Mesothelial cell of epicardium (in vitro differentiated cells): ENCODE results near the gene GPBAR1. TPM values are rescaled to one million over a fixed set of nuclear protein-coding genes. Genes with fewer than 3 reads are reported as not detected.

Experiments
- DNase-seq, 2 experiments: peaks; one replicate each; pipeline ENCODE4 v3.0.0; 2021; ENCODE audit warnings: low spot score in 2 of 2; ENCODE audit not compliant: unreplicated experiment in 2 of 2
- H3K27ac Mint-ChIP-seq: 2 replicates; pipeline ENCODE4 v1.8.0; 2021; ENCODE audit warnings: mixed read lengths
- H3K27me3 Mint-ChIP-seq: 2 replicates; pipeline ENCODE4 v1.8.0; 2021; ENCODE audit warnings: low read depth, mixed read lengths
- H3K36me3 Mint-ChIP-seq: 2 replicates; pipeline ENCODE4 v1.8.0; 2021; ENCODE audit warnings: mixed read lengths
- H3K4me1 Mint-ChIP-seq: 2 replicates; pipeline ENCODE4 v1.8.0; 2021; ENCODE audit warnings: mixed read lengths
- H3K4me3 Mint-ChIP-seq: 2 replicates; pipeline ENCODE4 v1.8.0; 2021; ENCODE audit warnings: mild to moderate bottlenecking, moderate library complexity, mixed read lengths
- H3K9me3 Mint-ChIP-seq: 2 replicates; pipeline ENCODE4 v1.8.0; 2021; ENCODE audit warnings: mixed read lengths
- CTCF ChIP-seq: fragments of 200-600 bp; sonication (generic); IDR thresholded peaks from one replicate; pipeline ENCODE4 v1.5.0; 2021; ENCODE audit warnings: antibody characterized with exemption; ENCODE audit not compliant: unreplicated experiment
- total RNA-seq: library from RNA; stranded (reverse); gene quantifications from 3 replicates; pipeline ENCODE4 v1.2.1, GENCODE V29; 2021

GPBAR1 gene
- total RNA-seq, 1 donor from 2014 or later = 0.78 TPM

DNA sequence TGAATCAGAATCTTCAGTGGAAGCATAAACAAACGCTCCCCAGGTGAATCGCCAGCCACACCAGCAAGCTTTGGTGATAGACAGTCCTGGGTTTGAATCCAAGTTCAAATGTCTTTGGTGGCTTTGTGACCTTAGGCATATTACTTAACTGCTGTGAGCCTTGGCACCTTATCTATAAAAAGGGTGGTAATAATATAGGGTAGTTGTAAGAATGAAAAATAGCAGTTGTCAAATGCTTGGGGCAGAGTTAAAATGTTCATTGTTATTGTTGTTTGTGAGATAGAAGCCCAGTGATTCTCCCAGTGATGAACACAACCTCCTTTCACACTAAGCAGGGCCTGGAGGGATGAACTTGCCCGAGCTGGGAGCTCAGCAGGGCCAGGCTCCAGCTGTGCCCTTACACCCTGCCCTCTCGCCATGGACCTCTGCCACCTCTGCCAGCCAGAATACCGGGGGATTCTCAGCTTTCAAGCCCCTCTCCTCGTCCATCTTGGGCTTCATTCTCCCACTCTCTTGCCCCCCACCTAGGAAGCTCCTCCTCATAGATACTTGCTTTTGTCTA lies 37.6 kb downstream of the GPBAR1 start:
- Mint-ChIP-seq H3K27ac (peak overlapping the region; percentile 55), H3K4me1 (peaks cover 44% of the 10 kb centered on the region), H3K27me3 (no peaks in the 10 kb centered on the region), H3K36me3 (no peaks in the 10 kb centered on the region), H3K9me3 (no peaks in the 10 kb centered on the region), H3K4me3 (no peak overlapping the region)
- no peak for TF ChIP-seq CTCF
- no peak for DNase-seq

DNA sequence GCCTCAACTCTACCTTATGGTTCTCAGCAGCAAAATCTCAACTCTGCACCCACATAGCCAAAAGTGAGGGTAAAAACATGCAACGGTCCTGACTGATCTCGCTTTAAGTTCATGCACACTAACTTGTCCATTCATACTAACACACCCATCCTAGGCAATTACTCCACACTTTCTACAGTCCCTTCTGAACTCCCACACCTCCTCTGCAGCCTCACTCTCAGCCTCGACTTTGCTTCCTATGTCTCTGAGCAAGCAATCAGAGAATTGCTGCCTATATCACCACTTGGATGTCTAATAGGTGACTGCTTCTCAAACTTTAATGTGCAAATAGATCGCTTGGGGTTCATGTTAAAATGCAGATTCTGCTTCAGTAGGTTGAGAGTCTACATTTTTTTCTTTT lies 39.3 kb downstream of the GPBAR1 start:
- DNase-seq = no peak
- Mint-ChIP-seq H3K4me3 (no peak overlapping the region), H3K36me3 (no peaks in the 10 kb centered on the region), H3K9me3 (no peaks in the 10 kb centered on the region), H3K4me1 (peaks cover 31% of the 10 kb centered on the region), H3K27ac (no peak overlapping the region), H3K27me3 (no peaks in the 10 kb centered on the region)
- TF ChIP-seq CTCF = no peak

- Mint-ChIP-seq H3K9me3 (no peaks in the 10 kb centered on the region), H3K4me3 (no peak overlapping the region)
Observed at GRCh38 chr2:218301176-218301819, 40.5 kb downstream of the GPBAR1 start.

GRCh38 chr2:218305383-218305782 lies 44.6 kb downstream of the GPBAR1 start:
- DNase-seq = no peak
- Mint-ChIP-seq H3K27ac (peak overlapping the region; percentile 34), H3K9me3 (no peaks in the 10 kb centered on the region), H3K4me1 (peaks cover 12% of the 10 kb centered on the region), H3K4me3 (no peak overlapping the region), H3K36me3 (no peaks in the 10 kb centered on the region), H3K27me3 (no peaks in the 10 kb centered on the region)
- no peak for TF ChIP-seq CTCF

More at GRCh38 chr2:218301176-218301819, 40.5 kb downstream of the GPBAR1 start:
- Mint-ChIP-seq H3K4me1 (peaks cover 24% of the 10 kb centered on the region), H3K36me3 (no peaks in the 10 kb centered on the region), H3K27ac (no peak overlapping the region), H3K27me3 (no peaks in the 10 kb centered on the region)
- TF ChIP-seq CTCF = peak; percentile 99
- DNase-seq = peak; percentile 63 to 89

DNA sequence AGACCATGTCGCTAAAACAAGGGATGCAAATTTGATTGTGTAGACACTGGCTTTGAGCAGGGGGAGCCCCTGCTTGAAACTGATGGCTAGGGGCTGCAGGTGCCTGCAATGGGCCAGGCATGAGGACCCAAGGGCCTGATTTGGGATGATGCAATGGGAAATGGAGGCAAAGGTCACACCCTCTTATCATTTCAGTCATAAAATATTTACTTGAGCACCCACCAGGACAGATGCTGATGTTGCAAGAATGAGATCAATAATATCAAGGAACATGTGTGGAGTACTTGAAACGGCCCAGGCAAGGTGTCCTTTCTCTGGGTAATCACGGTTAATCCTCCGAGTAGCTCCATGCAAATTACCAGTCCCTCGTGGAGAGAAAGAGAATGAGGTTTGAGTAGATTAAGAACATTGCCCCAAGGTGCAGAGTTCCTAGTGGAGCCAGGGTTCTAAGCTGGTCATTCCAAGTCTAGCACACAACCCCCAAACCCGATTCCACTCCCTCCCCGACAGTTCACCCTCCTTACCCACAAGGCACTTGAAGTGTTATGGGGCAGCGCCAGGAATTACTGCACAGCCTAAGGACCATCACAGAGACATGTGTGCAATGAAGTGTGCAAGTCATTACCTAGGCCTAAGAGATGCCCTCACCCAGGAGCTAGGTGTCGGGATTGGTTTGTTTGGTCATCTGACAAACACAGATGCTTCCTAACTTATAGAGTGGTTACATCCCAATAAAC lies 45.5 kb downstream of the GPBAR1 start:
- DNase-seq = no peak
- TF ChIP-seq CTCF = no peak
- Mint-ChIP-seq H3K36me3 (no peaks in the 10 kb centered on the region), H3K27me3 (no peaks in the 10 kb centered on the region), H3K4me3 (no peak overlapping the region), H3K27ac (no peak overlapping the region), H3K4me1 (peaks cover 17% of the 10 kb centered on the region), H3K9me3 (no peaks in the 10 kb centered on the region)
